AG10803 (cell line): ENCODE results near the gene MRPS25.

Experiments used
- DNase-seq: peaks from one replicate; pipeline ENCODE4 v3.0.0; 2010; ENCODE audit warnings: low read depth
- H3K4me3 ChIP-seq: 2 replicates; pipeline ENCODE4 v1.5.1; 2011; ENCODE audit warnings: mild to moderate bottlenecking, low read length, control low read depth
- CTCF ChIP-seq: conservative IDR thresholded peaks from 2 replicates; pipeline ENCODE4 v1.5.1; 2011; ENCODE audit warnings: mild to moderate bottlenecking, low read length, control low read depth, inconsistent platforms

Gene MRPS25

DNA sequence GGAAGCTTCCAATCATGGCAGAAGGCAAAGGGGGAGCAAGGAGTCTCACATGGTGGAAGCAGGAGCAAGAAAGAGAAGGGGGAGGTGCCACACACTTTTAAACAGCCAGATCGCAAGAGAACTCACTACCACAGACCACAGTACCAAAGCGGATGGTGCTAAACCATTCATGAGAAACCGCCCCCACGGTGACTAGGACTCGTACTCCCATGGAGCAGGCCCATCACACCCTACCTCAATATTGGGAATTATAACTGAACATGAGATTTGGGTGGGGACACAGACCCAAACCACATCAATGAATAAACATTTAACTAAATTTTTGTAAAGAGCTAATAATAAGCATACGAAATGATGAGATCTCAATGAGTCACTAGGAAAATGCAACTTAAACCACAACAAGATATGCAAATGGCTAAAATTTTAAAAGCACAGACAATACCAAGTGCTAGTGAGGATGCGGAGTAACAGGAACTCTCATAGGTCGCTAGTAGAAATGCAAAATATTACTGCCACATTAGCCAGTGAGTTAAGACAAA, 10.0 kb downstream of the MRPS25 start:
- no peak overlapping the region for H3K4me3 ChIP-seq
- peak; percentile 14 for DNase-seq
- no peak for TF ChIP-seq CTCF

GRCh38 chr3:15053541-15053940, 11.6 kb downstream of the MRPS25 start:
- no peak for TF ChIP-seq CTCF
- H3K4me3 ChIP-seq: no peak overlapping the region

GRCh38 chr3:15052335-15053242, 12.5 kb downstream of the MRPS25 start:
- no peak for TF ChIP-seq CTCF
- no peak for DNase-seq
- no peak overlapping the region for H3K4me3 ChIP-seq

More at GRCh38 chr3:15053541-15053940, 11.6 kb downstream of the MRPS25 start:
- DNase-seq: no peak

DNA sequence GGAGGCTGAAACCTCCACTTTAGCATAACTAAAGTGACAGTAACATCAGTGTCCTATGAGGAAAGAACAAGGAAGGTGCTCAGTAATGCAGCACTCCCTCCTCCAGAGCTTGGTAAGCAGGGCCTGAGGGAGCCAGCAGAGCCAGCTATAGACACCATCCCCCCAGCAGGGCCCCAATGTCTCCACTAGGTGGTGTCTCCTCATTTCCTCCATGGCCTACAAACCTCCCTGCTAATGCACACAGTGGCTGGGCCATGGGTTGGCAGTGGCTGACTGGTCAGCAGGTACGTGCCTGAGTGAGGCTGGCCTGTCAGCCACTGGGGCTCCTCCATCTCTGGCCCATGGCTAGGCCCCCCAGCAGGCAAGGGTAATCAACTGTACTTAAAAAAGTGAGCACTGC, 13.6 kb downstream of the MRPS25 start:
- peak; percentile 61 for TF ChIP-seq CTCF
- peak; percentile 21 for DNase-seq

DNA sequence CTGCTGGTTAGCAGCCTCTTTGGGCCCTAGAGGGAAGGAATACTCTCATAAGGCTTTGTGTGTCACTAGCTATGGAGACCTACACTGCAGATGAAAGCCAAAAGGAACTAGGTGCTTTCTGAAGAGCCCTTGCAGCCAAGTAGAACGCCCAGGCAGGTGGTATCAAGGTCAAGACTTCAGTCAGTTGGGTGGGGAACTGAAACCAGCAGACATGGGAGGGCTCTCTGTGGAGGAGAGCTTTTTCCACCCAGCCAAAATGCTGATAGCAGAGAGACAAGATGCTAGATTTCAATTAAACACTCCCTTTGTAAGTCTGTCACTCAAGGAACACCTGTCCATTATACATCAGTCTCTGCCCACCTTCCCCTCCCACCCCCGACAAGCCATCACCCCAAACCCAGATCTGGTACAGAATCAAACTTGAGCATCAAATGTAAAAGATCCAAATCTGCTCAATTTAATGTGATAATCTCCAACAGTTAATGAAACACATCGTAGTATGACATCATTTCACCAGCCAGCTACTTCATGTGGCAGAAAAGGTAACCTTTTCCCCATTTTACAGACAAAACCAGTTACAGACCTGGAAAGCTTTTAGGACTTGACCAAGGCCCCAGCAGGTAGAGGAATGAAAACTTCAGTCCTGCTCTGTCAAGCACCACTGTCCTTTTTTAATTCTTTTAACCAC, 14.6 kb downstream of the MRPS25 start:
- TF ChIP-seq CTCF: no peak
- no peak overlapping the region for H3K4me3 ChIP-seq
- no peak for DNase-seq

More for the DNA sequence above, 13.6 kb downstream of the MRPS25 start:
- H3K4me3 ChIP-seq: no peak overlapping the region

- TF ChIP-seq CTCF: no peak
- no peak overlapping the region for H3K4me3 ChIP-seq
- DNase-seq: no peak
Measured at GRCh38 chr3:15049584-15049983, 15.5 kb downstream of the MRPS25 start.
